Activated gamma-delta T cell (primary cell): Measurements from ENCODE around the gene RFTN2.
"Not testable (repeated sequence)": the region's sequence is repeated elsewhere in the genome, so short reads cannot be mapped to it uniquely, and the experiment has no call there.

Experiments used
- DNase-seq: peaks from one replicate; lab custom pipeline; 2025; lab: John Stamatoyannopoulos, UW

RFTN2 gene

DNA sequence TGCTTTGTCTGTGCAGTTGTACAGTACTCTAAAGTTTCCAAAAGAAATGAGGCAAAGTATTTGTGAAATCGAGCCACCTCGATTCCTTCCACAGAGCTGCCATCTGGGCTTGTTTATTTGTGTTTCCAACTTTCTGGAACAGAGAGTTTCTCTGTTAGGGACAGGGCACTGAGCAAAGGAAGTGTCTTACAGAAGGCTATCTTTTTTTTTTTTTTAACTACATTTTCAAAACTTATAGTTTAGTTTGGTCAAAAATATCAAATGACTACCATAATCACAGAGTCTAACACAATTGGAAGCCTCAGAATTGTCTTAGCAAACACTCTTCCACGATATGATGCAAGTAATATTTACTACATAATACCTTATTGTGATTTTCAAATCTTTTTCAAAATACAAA lies 796 bp downstream of the RFTN2 start:
- no peak for DNase-seq

GRCh38 chr2:197674060-197674459 lies 1.3 kb downstream of the RFTN2 start:
- no peak for DNase-seq

GRCh38 chr2:197673606-197674005 lies 1.8 kb downstream of the RFTN2 start:
- no peak for DNase-seq

DNA sequence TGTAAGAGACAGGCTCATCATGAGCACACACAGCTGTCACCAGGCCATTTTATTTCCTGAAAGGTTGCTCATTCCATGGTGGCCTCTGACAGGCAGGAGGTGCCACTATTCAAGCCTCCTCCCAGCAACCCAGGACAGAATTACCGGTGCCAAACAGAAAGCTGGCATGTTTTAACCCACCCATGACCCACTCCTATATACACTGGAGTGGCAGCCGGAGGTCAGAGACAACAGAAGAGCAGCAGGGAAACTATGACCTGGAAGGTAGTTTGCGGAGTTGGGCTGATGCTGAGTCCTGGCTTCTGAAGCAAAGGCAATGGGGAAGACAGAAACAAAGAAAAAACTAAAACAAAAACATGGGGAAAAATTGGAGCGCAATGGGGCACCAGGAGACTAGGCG lies 2.3 kb downstream of the RFTN2 start:
- no peak for DNase-seq

GRCh38 chr2:197672371-197672893 lies 3.0 kb downstream of the RFTN2 start:
- DNase-seq, result no peak

GRCh38 chr2:197669077-197669476 lies 6.3 kb downstream of the RFTN2 start:
- DNase-seq, result no peak

- no peak for DNase-seq
Observed at GRCh38 chr2:197668296-197668695, 7.1 kb downstream of the RFTN2 start.

DNA sequence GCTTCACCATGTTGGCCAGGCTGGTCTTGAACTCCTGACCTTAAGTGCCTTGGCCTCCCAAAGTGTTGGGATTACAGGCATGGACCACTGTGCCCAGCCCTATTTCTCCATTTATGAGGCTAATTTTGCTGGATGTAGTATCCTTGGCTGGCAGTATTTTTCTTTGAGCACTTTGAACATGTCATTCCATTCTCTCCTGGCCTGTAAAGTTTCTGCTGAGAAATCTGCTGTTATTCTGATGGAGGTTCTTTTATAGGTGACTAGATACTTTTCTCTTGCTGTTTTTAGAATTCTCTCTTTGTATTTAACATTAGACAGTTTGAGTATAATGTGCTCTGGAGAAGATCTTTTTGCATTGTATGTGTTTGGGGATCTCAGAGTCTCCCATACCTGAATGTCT lies 9.1 kb downstream of the RFTN2 start:
- DNase-seq, result no peak

- DNase-seq, result no peak
Observed at GRCh38 chr2:197661626-197662025, 13.8 kb downstream of the RFTN2 start.

- DNase-seq, result no peak
Observed at GRCh38 chr2:197657562-197657961, 17.8 kb downstream of the RFTN2 start.

DNA sequence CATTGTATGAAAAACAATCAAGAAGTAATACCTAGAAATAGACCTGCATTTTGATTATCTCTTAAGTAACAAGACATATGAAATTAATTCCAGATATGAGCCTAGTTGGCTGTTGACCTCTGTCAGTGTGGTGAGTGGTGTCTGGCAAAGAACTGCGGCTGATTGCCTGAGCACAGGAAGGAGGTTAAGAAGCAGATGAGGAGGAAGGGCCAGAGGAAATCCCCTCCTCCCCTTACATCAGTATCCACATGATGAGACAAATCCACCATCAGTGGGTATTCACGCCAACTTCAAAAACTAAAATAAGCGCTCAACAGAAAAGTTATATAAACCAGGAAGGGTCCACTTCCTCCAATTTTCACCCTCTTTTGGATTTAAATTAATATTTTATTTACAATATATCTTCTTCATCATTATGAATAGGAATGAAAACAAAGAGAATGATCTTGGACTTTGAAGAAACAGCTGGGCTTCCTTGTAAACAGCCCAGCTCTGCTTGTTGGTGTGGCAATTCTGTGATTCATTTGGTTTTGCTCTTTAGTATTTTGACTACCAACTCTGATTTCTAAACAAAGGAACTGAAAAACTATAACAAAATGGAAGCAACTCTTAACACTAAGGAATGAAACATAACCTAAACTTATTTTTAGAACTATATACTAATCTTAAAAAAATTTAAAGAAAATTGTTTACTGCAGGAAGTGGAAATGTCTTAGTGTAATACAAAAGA lies 27.3 kb downstream of the RFTN2 start:
- DNase-seq, result no peak

- no peak for DNase-seq
Observed at GRCh38 chr2:197641666-197642065, 33.7 kb downstream of the RFTN2 start.

DNA sequence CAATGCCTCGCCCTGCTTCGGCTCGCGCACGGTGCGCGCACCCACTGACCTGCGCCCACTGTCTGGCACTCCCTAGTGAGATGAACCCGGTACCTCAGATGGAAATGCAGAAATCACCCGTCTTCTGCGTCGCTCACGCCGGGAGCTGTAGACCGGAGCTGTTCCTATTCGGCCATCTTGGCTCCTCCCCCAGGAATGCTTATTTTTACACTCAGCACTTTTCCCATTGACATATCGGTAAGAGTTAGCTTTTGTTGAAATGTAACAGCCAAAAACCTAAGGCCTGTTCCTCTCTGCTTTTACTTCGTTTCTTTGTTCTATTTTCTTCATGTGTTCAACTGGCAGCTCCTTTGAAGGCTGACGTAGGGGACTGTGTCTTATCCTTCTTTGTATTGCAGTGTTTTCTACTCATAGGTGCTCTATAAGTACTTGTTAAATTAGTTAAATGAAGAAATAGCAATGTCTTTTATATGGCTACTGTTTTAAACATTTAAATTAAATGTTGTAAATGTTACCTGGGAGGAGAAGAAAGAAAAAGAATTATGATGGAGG lies 34.7 kb downstream of the RFTN2 start:
- DNase-seq, result not testable (repeated sequence)

DNA sequence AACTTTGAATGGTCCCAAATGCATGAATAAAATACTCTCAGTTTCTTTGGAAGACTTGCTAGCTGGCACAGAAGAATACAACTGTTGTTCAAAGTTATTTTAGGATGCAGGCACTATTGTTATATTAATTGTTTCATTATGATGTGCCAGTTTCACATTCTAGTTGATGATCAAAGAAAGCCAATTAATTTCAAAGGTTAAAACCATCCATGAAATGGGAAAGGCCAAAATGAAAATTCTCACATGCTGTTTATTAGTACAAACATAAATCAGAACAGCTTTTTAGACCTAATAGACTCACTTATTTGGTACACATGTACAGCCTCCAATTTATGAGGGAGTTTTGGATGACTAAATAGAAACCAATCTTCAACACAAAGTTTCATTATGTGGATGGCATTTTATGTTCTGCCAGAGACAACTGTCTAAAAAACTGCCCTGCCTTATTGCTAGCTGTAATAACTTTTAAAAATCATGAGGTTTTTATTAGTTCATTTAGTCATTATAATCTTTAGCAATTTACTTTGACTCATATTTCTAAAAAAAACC lies 42.2 kb downstream of the RFTN2 start:
- no peak for DNase-seq

DNA sequence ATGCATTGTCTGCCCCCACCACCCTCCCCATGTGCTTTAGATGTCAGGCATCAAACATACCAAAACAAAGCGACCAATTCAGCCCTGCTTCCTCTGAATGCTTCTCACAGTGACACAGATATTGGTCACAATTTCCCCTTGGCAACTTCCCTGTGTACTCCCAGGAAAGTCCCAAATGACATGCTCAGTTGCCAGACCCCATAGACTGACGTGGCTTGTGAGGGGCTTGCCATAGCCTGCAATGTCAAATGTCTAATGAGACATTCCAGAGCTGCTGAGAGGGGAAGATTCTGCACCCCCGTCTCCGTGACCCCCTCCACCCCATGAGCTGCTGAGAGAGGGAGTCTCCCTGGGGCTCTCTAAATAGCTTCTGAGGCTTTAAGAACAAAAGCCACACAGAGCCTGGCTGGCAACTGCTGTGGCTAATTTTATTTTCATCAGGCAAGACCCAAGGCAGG lies 47.3 kb downstream of the RFTN2 start:
- DNase-seq, result no peak

DNA sequence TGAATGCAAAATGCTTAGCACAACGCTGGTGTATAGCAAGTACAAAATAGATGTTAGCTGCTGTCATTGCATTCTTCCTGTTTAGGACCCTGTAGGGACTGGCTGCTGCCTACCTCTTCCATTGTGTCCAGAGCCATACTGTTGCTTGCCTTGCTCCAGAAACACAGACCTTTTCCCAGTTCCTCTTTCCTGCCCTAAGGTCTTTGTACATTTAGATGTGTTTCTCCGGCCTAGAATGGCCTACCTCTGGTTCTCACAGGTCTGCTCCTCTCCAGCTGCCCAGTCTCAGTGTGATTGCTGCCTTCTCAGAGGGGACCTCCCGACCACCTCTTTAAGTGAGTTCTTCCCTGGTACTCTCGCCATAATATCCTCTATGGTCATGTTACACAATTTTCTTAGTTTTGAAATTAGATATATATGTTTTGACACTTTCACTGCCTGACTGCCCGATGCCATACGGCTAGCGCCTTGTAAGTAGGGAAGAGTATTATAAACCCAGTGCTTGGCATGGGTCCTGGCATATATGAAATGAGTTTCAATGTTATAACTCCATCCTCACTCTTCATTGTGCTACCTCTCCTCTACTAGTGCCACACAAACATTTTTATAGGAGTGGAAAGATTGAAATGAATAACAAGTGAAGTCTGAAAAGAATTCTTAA lies 48.3 kb downstream of the RFTN2 start:
- no peak for DNase-seq

GRCh38 chr2:197620133-197620532 lies 55.3 kb downstream of the RFTN2 start:
- DNase-seq, result no peak

GRCh38 chr2:197615016-197615652 lies 60.3 kb downstream of the RFTN2 start:
- DNase-seq, result no peak

- no peak for DNase-seq
Observed at GRCh38 chr2:197614532-197614931, 60.9 kb downstream of the RFTN2 start.

DNA sequence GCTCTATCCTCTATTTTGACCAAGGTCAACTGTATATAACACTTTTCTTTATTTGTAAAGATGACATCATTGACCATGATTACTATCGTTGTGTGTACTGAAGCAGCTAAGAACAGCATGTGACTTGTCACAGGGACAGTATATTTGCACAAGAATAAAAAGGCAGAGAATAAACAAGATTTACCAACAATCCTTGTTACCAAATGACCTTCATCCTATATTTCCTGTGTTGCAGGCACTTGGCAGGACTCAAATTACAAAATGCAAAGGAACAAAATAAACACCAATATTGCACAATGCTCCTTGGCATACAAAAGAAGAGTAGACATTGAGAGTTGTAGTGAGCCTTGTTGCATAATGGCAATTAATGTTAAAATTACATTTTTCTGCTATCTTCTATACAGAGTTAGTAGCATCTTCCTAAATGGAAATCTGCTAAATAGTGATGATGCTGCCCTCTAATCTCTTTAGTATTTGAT lies 61.8 kb downstream of the RFTN2 start:
- no peak for DNase-seq

GRCh38 chr2:197606180-197606579 lies 69.2 kb downstream of the RFTN2 start:
- no peak for DNase-seq
